GM18951 (cell line): ENCODE measurements around the gene EPHA1.

ENCODE experiments used
- POLR2A ChIP-seq: IDR thresholded peaks from 4 replicates; pipeline ENCODE4 v1.6.1; 2011; ENCODE audit warnings: mild to moderate bottlenecking; ENCODE audit not compliant: insufficient read length, insufficient read depth; ENCODE audit errors: extremely low read depth
- in situ Hi-C: fragments of 300-500 bp; cut with MboI; formaldehyde crosslinking; loops from one replicate; pipeline ENCODE4 v1.12.0; 2022; ENCODE audit warnings: low sequenced_read_pairs, mixed read lengths, inconsistent platforms; ENCODE audit not compliant: unreplicated experiment

Gene EPHA1

DNA sequence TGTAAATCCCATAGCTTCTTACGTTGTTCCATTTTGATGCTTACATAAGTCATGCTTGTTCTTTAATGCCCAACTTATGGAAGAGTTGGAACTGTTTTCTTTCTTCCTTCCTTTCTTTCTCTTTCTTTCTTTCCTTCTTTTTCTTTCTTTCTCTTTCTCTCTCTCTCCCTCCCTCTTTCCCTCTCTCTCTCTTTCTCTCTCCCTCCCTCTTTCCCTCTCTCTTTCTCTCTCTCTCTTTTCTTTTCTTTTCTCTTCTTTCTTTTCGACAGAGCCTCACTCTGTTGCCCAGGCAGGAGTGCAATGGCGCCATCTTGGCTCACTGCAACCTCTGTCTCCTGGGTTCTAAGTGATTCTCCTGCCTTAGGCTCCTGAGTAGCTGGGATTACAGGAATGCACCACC is 65.1 kb downstream of the EPHA1 start:
- TF ChIP-seq POLR2A: no peak
- in situ Hi-C loops: no loop called here

- no peak for TF ChIP-seq POLR2A
- in situ Hi-C loops: no loop called here
These were observed 66.8 kb downstream of the EPHA1 start for GRCh38 chr7:143341842-143342241.
